ENCODE results near the gene NT5C2. TPM values are rescaled to one million over a fixed set of nuclear protein-coding genes. Genes with fewer than 3 reads are reported as not detected.

The NT5C2 gene
- total and polyA plus RNA-seq, 2 donors (not counting 3 experiments of a cell fraction or from before 2014, with no cell fraction given): 47.2 to 69.9 TPM

- Histone ChIP-seq H3K9ac (replicated peaks; ENCODE audit: extremely low read depth, insufficient read depth, low read length) (no peak overlapping the region), H3K27me3 (ENCODE audit: control insufficient read depth in 2 of 2, insufficient read depth in 2 of 2, low read length in 2 of 2) (no peaks in the 10 kb centered on the region), H3K4me2 (ENCODE audit: insufficient read depth, low read length) (no peak overlapping the region), H4K20me1 (replicated peaks; ENCODE audit: control insufficient read depth, extremely low read depth, insufficient read depth, low read length) (no peaks in the 10 kb centered on the region), H3K9me1 (replicated peaks; ENCODE audit: control insufficient read depth, extremely low read depth, insufficient read depth, low read length) (no peaks in the 10 kb centered on the region), H3K27ac (ENCODE audit: insufficient read depth, low read depth, low read length) (no peak overlapping the region), H3K36me3 (ENCODE audit: control insufficient read depth in 2 of 2, extremely low read depth in 1 of 2, insufficient read depth in 2 of 2, low read length in 2 of 2) (no peaks in the 10 kb centered on the region), H3K79me2 (ENCODE audit: control insufficient read depth, insufficient read depth, low read length) (no peaks in the 10 kb centered on the region), H3K9me3 (replicated peaks; ENCODE audit: control insufficient read depth, insufficient read depth, low read length) (no peaks in the 10 kb centered on the region), H3K4me3 (replicated peaks in 1 of 3; ENCODE audit: insufficient read depth in 1 of 3, low read depth in 1 of 3, low read length in 3 of 3) (no peak overlapping the region), H2AFZ (ENCODE audit: low read depth, low read length) (no peak overlapping the region), H3K4me1 (ENCODE audit: control insufficient read depth, extremely low read depth, insufficient read depth, low read length) (no peaks in the 10 kb centered on the region)
- POLR2A ChIA-PET: no interaction called here
- CTCF ChIA-PET: interaction anchor here (1.3 to 2.3 kb wide), 3 partner anchors 130 to 377 kb away, joined by 4 to 11 read pairs (median 6); partner anchors contain the start of gene RPEL1
- BruUV-seq (replicated peaks): no TSS peak
- DNase-seq (ENCODE audit: low read depth, low spot score): no peak
- TF ChIP-seq FOS (IDR thresholded peaks at IDR 0.05; ENCODE audit: borderline replicate concordance, insufficient read depth, low read length) (no peak), EZH2 (IDR thresholded peaks at IDR 0.05; ENCODE audit: borderline replicate concordance, low read depth, low read length, severe bottlenecking) (no peak), MYC (IDR thresholded peaks at IDR 0.05; ENCODE audit: low read depth, low read length) (no peak), JUN (IDR thresholded peaks at IDR 0.05; ENCODE audit: borderline replicate concordance, insufficient read depth, insufficient read length, low read depth) (no peak), POLR2AphosphoS5 (IDR thresholded peaks at IDR 0.05; ENCODE audit: insufficient read depth, low read depth, low read length) (no peak), GATA2 (IDR thresholded peaks at IDR 0.05; ENCODE audit: insufficient read depth, insufficient read length, low read depth, low read length) (no peak), POLR2A (IDR thresholded peaks at IDR 0.05; ENCODE audit: low read depth, low read length) (no peak)
- TF ChIP-seq, protein P1, sequence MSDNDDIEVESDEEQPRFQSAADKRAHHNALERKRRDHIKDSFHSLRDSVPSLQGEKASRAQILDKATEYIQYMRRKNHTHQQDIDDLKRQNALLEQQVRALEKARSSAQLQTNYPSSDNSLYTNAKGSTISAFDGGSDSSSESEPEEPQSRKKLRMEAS (IDR thresholded peaks at IDR 0.05; ENCODE audit: insufficient read depth, insufficient read length): no peak
- TF ChIP-seq, protein P2, sequence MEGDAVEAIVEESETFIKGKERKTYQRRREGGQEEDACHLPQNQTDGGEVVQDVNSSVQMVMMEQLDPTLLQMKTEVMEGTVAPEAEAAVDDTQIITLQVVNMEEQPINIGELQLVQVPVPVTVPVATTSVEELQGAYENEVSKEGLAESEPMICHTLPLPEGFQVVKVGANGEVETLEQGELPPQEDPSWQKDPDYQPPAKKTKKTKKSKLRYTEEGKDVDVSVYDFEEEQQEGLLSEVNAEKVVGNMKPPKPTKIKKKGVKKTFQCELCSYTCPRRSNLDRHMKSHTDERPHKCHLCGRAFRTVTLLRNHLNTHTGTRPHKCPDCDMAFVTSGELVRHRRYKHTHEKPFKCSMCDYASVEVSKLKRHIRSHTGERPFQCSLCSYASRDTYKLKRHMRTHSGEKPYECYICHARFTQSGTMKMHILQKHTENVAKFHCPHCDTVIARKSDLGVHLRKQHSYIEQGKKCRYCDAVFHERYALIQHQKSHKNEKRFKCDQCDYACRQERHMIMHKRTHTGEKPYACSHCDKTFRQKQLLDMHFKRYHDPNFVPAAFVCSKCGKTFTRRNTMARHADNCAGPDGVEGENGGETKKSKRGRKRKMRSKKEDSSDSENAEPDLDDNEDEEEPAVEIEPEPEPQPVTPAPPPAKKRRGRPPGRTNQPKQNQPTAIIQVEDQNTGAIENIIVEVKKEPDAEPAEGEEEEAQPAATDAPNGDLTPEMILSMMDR (IDR thresholded peaks at IDR 0.05; ENCODE audit: extremely low read depth in 1 of 2, insufficient read depth in 1 of 2, low read depth in 1 of 2, low read length in 2 of 2): no peak
- no peak for FAIRE-seq
- intact Hi-C loops (cut with micrococcal nuclease) (no loop called here), dilution Hi-C loops (cut with MboI; ENCODE audit: extremely low pct_ligation_motif_present, low sequenced_read_pairs) (no loop called here)
Observed at GRCh38 chr10:103054621-103055020, 138.5 kb downstream of the NT5C2 start.

Data from endothelial cell of umbilical vein (primary cell).